OCI-LY7 (cell line): Measurements from ENCODE around the gene IGF2BP1. TPM values are rescaled to one million over a fixed set of nuclear protein-coding genes. Genes with fewer than 3 reads are reported as not detected.

Experiments
- BruUV-seq: library from RNA; stranded (reverse); fragments of 400-500 nt; replicated peaks from 2 replicates; lab custom pipeline; 2021; lab: Mats Ljungman, UMichigan
- CTCF ChIA-PET: fragments of 300-600 bp; sonication (Branson Sonifier 250); formaldehyde crosslinking; loops from one replicate; lab custom pipeline; 2022; ENCODE audit warnings: antibody characterized with exemption; ENCODE audit not compliant: unreplicated experiment; lab: Charles Lee
- POLR2A ChIA-PET: fragments of 300-600 bp; sonication (Branson Sonifier 250); formaldehyde crosslinking; loops from one replicate; lab custom pipeline; 2022; ENCODE audit warnings: antibody characterized with exemption; lab: Charles Lee
- DNase-seq: peaks from one replicate; pipeline ENCODE4 v3.0.0-alpha.2; 2015; ENCODE audit warnings: low spot score
- H2AFZ ChIP-seq: fragments of 200-600 bp; sonication (generic), shearing (Covaris generic); 2 replicates; pipeline ENCODE4 v1.6.1; 2014; ENCODE audit warnings: mild to moderate bottlenecking, antibody characterized with exemption, low read length, moderate library complexity
- H3K27ac ChIP-seq: fragments of 200-600 bp; sonication (generic); 2 replicates; pipeline ENCODE4 v1.5.1; 2014; ENCODE audit warnings: mixed run types, low read depth, mild to moderate bottlenecking, moderate library complexity, low read length, inconsistent platforms; ENCODE audit not compliant: poor library complexity, severe bottlenecking
- H3K36me3 ChIP-seq: fragments of 200-600 bp; sonication (generic); 2 replicates; pipeline ENCODE4 v1.6.1; 2014; ENCODE audit warnings: mild to moderate bottlenecking, antibody characterized with exemption, low read length, moderate library complexity, mixed read lengths; ENCODE audit not compliant: insufficient read depth
- H3K4me1 ChIP-seq: fragments of 200-600 bp; sonication (generic); 2 replicates; pipeline ENCODE4 v1.5.1; 2014; ENCODE audit warnings: mild to moderate bottlenecking, low read length; ENCODE audit not compliant: insufficient read depth, poor library complexity, severe bottlenecking
- H3K4me2 ChIP-seq: fragments of 200-600 bp; sonication (generic); 2 replicates; pipeline ENCODE4 v1.6.1; 2014; ENCODE audit warnings: mild to moderate bottlenecking, low read length
- H3K4me3 ChIP-seq: fragments of 200-600 bp; sonication (generic); 2 replicates; pipeline ENCODE4 v1.5.1; 2014; ENCODE audit warnings: mild to moderate bottlenecking, low read depth, low read length; ENCODE audit not compliant: poor library complexity, severe bottlenecking
- H3K79me2 ChIP-seq: fragments of 200-600 bp; sonication (generic); 2 replicates; pipeline ENCODE4 v1.6.1; 2016; ENCODE audit warnings: low read depth, mild to moderate bottlenecking, low read length, moderate library complexity, mixed read lengths; ENCODE audit not compliant: insufficient read depth
- H3K9me2 ChIP-seq: fragments of 200-600 bp; sonication (generic); 2 replicates; pipeline ENCODE4 v1.6.1; 2016; ENCODE audit warnings: mild to moderate bottlenecking, low read length, mixed read lengths; ENCODE audit not compliant: insufficient read depth
- H3K9me3 ChIP-seq: fragments of 200-600 bp; sonication (generic); 2 replicates; pipeline ENCODE4 v1.6.1; 2014; ENCODE audit warnings: mild to moderate bottlenecking, mixed run types, low read length, mixed read lengths
- H4K20me1 ChIP-seq: fragments of 200-600 bp; sonication (generic); 2 replicates; pipeline ENCODE4 v1.6.1; 2014; ENCODE audit warnings: mild to moderate bottlenecking, antibody characterized with exemption, low read length, moderate library complexity, mixed read lengths; ENCODE audit not compliant: insufficient read depth
- CTCF ChIP-seq: fragments of 200-600 bp; sonication (generic); conservative IDR thresholded peaks from 2 replicates; pipeline ENCODE4 v1.5.1; 2014; ENCODE audit warnings: mild to moderate bottlenecking, antibody characterized with exemption, low read length, moderate library complexity, mixed read lengths
- EZH2phosphoT487 ChIP-seq: fragments of 200-600 bp; sonication (generic); IDR thresholded peaks from 2 replicates; pipeline ENCODE4 v1.6.1; 2018; ENCODE audit warnings: low read depth, borderline replicate concordance, mild to moderate bottlenecking, mixed run types, antibody characterized with exemption, low read length, moderate library complexity, mixed read lengths
- intact Hi-C: fragments of 100-400 bp; cut with micrococcal nuclease; formaldehyde crosslinking; loops from one replicate; pipeline ENCODE4 v1.10.0; 2022; ENCODE audit not compliant: unreplicated experiment
- total RNA-seq, 2 experiments: library from RNA; depleted of rRNA in 1 of 2; stranded (reverse); fragments of >200 nt in 1 of 2; shearing (Covaris generic) in 1 of 2; gene quantifications; 2 replicates each; pipeline ENCODE4 v1.2.3, GENCODE V29; 2014 to 2022

IGF2BP1 gene
- total RNA-seq, 2 experiments from 2014 or later = 18.9 to 46.4 TPM

- Histone ChIP-seq H3K27ac (no peak overlapping the region), H3K9me3 (no peaks in the 10 kb centered on the region), H3K9me2 (no peaks in the 10 kb centered on the region), H2AFZ (no peak overlapping the region), H3K4me1 (no peaks in the 10 kb centered on the region), H3K4me3 (no peak overlapping the region), H3K4me2 (no peak overlapping the region), H3K79me2 (no peaks in the 10 kb centered on the region), H4K20me1 (no peaks in the 10 kb centered on the region), H3K36me3 (peaks cover 86% of the 10 kb centered on the region)
- intact Hi-C loops = no loop called here
- ChIA-PET CTCF (no interaction called here), POLR2A (no interaction called here)
- TF ChIP-seq EZH2phosphoT487 = no peak
- TF ChIP-seq CTCF = no peak
- BruUV-seq = no TSS peak
- no peak for DNase-seq
Observed at GRCh38 chr17:49041527-49041926, 44.3 kb downstream of the IGF2BP1 start.

GRCh38 chr17:49045376-49045775 lies 48.2 kb downstream of the IGF2BP1 start:
- Histone ChIP-seq H2AFZ (no peak overlapping the region), H3K27ac (no peak overlapping the region), H3K4me3 (no peak overlapping the region), H3K9me3 (no peaks in the 10 kb centered on the region), H4K20me1 (no peaks in the 10 kb centered on the region), H3K36me3 (peaks cover 87% of the 10 kb centered on the region), H3K4me2 (no peak overlapping the region), H3K9me2 (no peaks in the 10 kb centered on the region), H3K79me2 (no peaks in the 10 kb centered on the region), H3K4me1 (no peaks in the 10 kb centered on the region)
- intact Hi-C loops = no loop called here
- ChIA-PET CTCF (interaction anchor here (0.6 kb wide), 1 partner anchor 327 kb away, joined by 5 read pairs; no protein-coding TSS in a partner anchor), POLR2A (interaction anchor here (0.5 to 1.7 kb wide), 2 partner anchors 10 to 926 kb away, joined by 3 read pairs; no protein-coding TSS in a partner anchor)
- TF ChIP-seq CTCF (no peak), EZH2phosphoT487 (no peak)
- no peak for DNase-seq
- BruUV-seq = no TSS peak

- H3K36me3 ChIP-seq = peaks cover 78% of the 10 kb centered on the region
- no peak overlapping the region for H3K4me2 ChIP-seq
- no peaks in the 10 kb centered on the region for H3K9me3 ChIP-seq
- no peak for DNase-seq
- H3K9me2 ChIP-seq = no peaks in the 10 kb centered on the region
- CTCF ChIA-PET = no interaction called here
- intact Hi-C loops = no loop called here
- no peak overlapping the region for H2AFZ ChIP-seq
- H3K4me3 ChIP-seq = no peak overlapping the region
- no TSS peak for BruUV-seq
- POLR2A ChIA-PET = interaction anchor here (0.7 kb wide), 1 partner anchor 679 kb away, joined by 3 read pairs; no protein-coding TSS in a partner anchor
- H3K79me2 ChIP-seq = no peaks in the 10 kb centered on the region
- H3K27ac ChIP-seq = no peak overlapping the region
- TF ChIP-seq CTCF (no peak), EZH2phosphoT487 (no peak)
- no peaks in the 10 kb centered on the region for H3K4me1 ChIP-seq
- no peaks in the 10 kb centered on the region for H4K20me1 ChIP-seq
Observed at GRCh38 chr17:49046912-49047311, 49.7 kb downstream of the IGF2BP1 start.
